ENCODE results near the gene NTNG1. TPM values are rescaled to one million over a fixed set of nuclear protein-coding genes. Genes with fewer than 3 reads are reported as not detected.
"Not testable (repeated sequence)": the region's sequence is repeated elsewhere in the genome, so short reads cannot be mapped to it uniquely, and the experiment has no call there.

The NTNG1 gene
- total and polyA plus RNA-seq, 2 of the 13 experiments (the other 11 are each of a cell fraction or from before 2014, with no cell fraction given) = not detected

DNA sequence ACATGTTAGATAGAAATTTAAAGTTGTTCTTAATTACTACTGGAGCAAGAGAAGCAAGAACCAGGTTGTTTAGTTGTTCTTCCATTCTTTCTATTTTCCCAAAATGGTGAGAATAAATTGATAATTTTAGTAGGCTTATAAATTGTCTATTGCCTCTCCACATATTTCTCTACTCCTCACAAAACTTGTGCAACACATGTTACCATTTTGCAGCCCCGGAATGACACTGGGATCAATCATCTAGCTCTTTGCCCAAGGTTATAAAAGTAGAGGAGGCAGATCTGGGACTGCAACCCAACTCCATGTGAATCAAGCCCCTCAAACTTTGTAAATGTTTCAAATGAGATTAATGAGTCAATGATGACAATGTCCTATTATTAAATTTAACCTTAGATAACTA, 49.4 kb upstream of the NTNG1 start:
- no peak for FAIRE-seq
- CTCF ChIA-PET (ENCODE audit: low intra/inter-chr PET ratio, low total read pairs) = no interaction called here

DNA sequence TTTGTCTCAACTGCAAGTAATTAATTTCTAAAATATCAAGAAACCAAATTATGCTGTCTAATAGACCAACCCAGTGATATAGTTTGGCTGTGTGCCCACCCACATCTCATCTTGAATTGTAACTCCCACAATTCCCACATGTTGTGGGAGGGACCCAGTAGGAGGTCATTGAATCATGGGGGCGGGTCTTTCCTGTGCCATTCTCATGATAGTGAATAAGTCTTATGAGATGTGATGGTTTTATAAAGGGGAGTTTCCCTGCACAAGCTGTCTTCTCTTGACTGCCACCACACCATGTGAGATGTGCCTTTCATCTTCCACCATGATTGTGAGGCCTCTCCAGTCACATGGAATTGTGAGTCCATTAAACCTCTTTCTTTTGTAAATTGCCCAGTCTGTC, 47.4 kb upstream of the NTNG1 start:
- H2AFZ ChIP-seq (ENCODE audit: low read length); H3K27ac ChIP-seq (ENCODE audit: extremely low read length, insufficient read depth, low read length); CTCF ChIA-PET (ENCODE audit: low intra/inter-chr PET ratio, low total read pairs); intact Hi-C loops (cut with micrococcal nuclease; ENCODE audit: unreplicated experiment); in situ Hi-C loops (cut with HindIII; ENCODE audit: extremely low pct_ligation_motif_present, low pct_unique_long_range_greater_than_20kb); POLR2A ChIA-PET; H4K20me1 ChIP-seq (ENCODE audit: insufficient read depth, low read length); H3K79me2 ChIP-seq (ENCODE audit: insufficient read depth, low read length); H3K27me3 ChIP-seq (ENCODE audit: control insufficient read depth in 1 of 2, insufficient read depth in 2 of 2, low read length in 2 of 2); H3K9ac ChIP-seq (ENCODE audit: insufficient read depth, low read depth, low read length); H3K4me1 ChIP-seq (ENCODE audit: insufficient read depth, low read length); H3K4me2 ChIP-seq (ENCODE audit: low read depth, low read length); ATAC-seq; DNase-seq (ENCODE audit: low spot score); FAIRE-seq; H3K36me3 ChIP-seq (replicated peaks in 1 of 2; ENCODE audit: control insufficient read depth in 1 of 2, insufficient read depth in 2 of 2, low read length in 2 of 2); H3K9me3 ChIP-seq (ENCODE audit: low read length); BruUV-seq (replicated peaks); H3K4me3 ChIP-seq (replicated peaks in 1 of 3; ENCODE audit: insufficient read depth in 1 of 3, low read depth in 2 of 3, low read length in 3 of 3): not testable (repeated sequence)
- WGBS (ENCODE audit: low lambda C conversion rate) = 0% methylated on average over 1 of the region's 1 CpG

More for the DNA sequence above, 49.4 kb upstream of the NTNG1 start:
- Histone ChIP-seq H3K4me1 (ENCODE audit: insufficient read depth, low read length) (no peaks in the 10 kb centered on the region), H3K79me2 (ENCODE audit: insufficient read depth, low read length) (no peaks in the 10 kb centered on the region), H3K27me3 (ENCODE audit: control insufficient read depth in 1 of 2, insufficient read depth in 2 of 2, low read length in 2 of 2) (no peaks in the 10 kb centered on the region), H3K4me2 (ENCODE audit: low read depth, low read length) (no peak overlapping the region), H3K9me3 (ENCODE audit: low read length) (no peaks in the 10 kb centered on the region), H3K36me3 (replicated peaks in 1 of 2; ENCODE audit: control insufficient read depth in 1 of 2, insufficient read depth in 2 of 2, low read length in 2 of 2) (no peaks in the 10 kb centered on the region), H3K27ac (ENCODE audit: extremely low read length, insufficient read depth, low read length) (no peak overlapping the region), H2AFZ (ENCODE audit: low read length) (no peak overlapping the region), H4K20me1 (ENCODE audit: insufficient read depth, low read length) (no peaks in the 10 kb centered on the region), H3K4me3 (replicated peaks in 1 of 3; ENCODE audit: insufficient read depth in 1 of 3, low read depth in 2 of 3, low read length in 3 of 3) (no peak overlapping the region), H3K9ac (ENCODE audit: insufficient read depth, low read depth, low read length) (no peak overlapping the region)
- WGBS (ENCODE audit: low lambda C conversion rate) = 16% methylated on average over 1 of the region's 1 CpG
- BruUV-seq (replicated peaks) = no TSS peak
- DNase-seq (ENCODE audit: low spot score) = no peak
- intact Hi-C loops (cut with micrococcal nuclease; ENCODE audit: unreplicated experiment) (no loop called here), in situ Hi-C loops (cut with HindIII; ENCODE audit: extremely low pct_ligation_motif_present, low pct_unique_long_range_greater_than_20kb) (no loop called here)
- no peak for TF ChIP-seq ZNF251 (CRISPR knock-in tag; IDR thresholded peaks at IDR 0.05)
- no peak for TF ChIP-seq ZNF501 (CRISPR knock-in tag; IDR thresholded peaks at IDR 0.05)
- TF ChIP-seq CEBPB (IDR thresholded peaks at IDR 0.05; ENCODE audit: borderline replicate concordance, low read depth, low read length) = peak; percentile 78
- TF ChIP-seq, protein P1, sequence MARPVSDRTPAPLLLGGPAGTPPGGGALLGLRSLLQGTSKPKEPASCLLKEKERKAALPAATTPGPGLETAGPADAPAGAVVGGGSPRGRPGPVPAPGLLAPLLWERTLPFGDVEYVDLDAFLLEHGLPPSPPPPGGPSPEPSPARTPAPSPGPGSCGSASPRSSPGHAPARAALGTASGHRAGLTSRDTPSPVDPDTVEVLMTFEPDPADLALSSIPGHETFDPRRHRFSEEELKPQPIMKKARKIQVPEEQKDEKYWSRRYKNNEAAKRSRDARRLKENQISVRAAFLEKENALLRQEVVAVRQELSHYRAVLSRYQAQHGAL (CRISPR knock-in tag; IDR thresholded peaks at IDR 0.05; ENCODE audit: not compliant biosample characterization) = no peak
- TF ChIP-seq ZNF563 (CRISPR knock-in tag; IDR thresholded peaks at IDR 0.05) = no peak
- TF ChIP-seq GFI1 (CRISPR knock-in tag; IDR thresholded peaks at IDR 0.05; ENCODE audit: borderline replicate concordance) = no peak
- no peak for ATAC-seq
- POLR2A ChIA-PET = no interaction called here
